IPS DF 19.7 (cell line): Measurements from ENCODE around the gene TMEM167B.
A peak's percentile ranks its signal among the peaks of the same experiment; 100 is the strongest.
"Not testable (repeated sequence)": the region's sequence is repeated elsewhere in the genome, so short reads cannot be mapped to it uniquely, and the experiment has no call there.

Experiments
- DNase-seq: peaks from one replicate; pipeline ENCODE4 v3.0.0-alpha.2; 2013; ENCODE audit warnings: low read depth, low spot score

Gene TMEM167B

GRCh38 chr1:109112652-109113285 lies 22.2 kb downstream of the TMEM167B start:
- DNase-seq = peak; percentile 64

GRCh38 chr1:109113590-109114341 lies 23.2 kb downstream of the TMEM167B start, which contains the start of gene ELAPOR1:
TSS of gene ELAPOR1 (plus strand) at chr1:109114115. CDS start at chr1:109114184, 69 bp downstream.
- no peak for DNase-seq

DNA sequence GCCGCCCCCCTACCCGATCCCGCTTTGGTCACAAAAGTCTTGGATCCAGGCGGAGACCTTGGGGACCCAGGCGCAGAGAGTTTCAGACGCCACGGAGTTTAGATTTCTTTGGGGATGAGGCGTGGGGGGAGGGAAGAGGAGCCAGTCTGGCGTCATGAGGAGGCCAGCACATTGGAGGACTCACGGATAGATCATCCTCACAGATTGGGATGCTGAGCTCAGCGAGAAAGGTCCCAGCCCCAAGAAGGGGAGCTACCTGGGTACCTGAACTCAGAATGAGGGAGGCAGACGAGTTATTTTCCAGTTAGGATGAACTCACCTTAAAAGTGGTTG lies 23.7 kb downstream of the TMEM167B start:
- no peak for DNase-seq

DNA sequence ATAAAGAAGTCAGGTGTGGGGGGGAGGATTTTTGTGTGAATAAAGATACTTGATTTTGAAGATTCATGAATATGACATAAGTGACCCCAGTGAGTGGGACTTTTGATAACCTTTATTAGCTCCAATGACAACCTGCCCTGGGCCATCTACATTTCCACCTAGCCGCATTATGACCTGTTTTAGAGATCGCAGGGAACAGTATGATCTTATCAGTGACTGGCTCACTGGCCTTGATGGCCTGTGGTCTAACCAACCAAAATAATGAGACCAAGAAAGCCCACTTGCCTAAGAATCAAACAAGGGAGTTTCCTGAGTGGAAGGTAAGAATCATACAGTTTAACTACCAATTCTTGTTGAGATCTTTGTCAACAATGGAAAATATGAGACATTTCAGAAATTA lies 25.1 kb downstream of the TMEM167B start:
- DNase-seq = no peak

DNA sequence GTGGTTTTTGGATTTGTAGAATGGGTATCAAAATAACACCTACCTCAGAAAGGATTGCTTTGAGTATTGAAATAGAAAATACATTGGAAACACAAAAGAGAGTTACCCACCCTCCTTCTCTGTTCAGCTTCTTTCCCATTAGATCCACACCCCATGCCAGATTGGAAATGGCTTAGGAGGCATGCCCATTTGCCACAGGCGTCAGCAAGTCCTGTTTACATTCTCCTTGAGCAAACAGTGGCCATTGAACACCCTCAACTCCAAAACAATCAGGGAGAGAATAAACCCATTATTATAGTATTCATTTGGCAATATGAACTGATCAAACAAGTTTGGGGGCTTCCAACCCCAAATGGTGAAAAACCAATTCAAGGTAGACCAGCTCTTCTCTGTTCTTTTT lies 25.7 kb downstream of the TMEM167B start:
- DNase-seq = no peak

GRCh38 chr1:109118089-109118488 lies 27.5 kb downstream of the TMEM167B start:
- no peak for DNase-seq

DNA sequence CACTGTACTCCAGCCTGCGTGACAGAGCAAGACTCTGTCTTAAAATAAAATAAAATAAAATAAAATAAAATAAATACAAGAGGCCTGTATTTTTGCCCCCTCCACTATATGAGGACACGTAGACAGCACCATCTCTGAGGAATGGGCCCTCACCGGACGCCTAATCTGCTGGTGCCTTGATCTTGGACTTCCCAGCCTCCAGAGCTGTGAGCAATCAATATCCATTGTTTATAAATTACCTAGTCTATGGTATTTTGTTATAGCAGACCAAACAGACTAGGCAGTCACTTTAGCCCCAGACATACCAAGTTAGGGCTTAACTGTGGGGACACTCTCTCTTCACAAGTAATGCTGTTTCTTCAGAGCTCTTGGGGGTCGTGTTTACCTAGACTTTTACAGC lies 29.8 kb downstream of the TMEM167B start:
- no peak for DNase-seq

DNA sequence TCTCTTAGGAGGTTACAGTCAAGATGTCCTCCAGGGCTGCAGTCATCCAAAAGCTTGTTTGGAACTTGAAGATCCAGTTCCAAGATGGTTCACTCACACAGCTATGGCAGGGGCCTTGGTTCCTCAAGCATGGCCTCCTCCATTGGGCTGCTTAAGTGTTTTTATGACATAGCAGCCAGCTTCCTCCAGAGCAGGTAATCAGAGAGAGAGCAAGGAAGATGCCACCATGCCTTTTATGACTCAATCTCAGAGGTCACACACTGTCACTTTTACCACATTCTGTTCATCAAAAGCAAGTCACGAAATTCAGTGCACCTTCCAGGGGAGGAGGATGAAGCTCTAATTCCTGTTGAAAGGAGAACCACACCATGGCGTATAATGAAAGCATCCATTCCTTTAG lies 40.5 kb downstream of the TMEM167B start:
- no peak for DNase-seq

- no peak for DNase-seq
These were observed 41.2 kb downstream of the TMEM167B start for GRCh38 chr1:109131800-109132199.

DNA sequence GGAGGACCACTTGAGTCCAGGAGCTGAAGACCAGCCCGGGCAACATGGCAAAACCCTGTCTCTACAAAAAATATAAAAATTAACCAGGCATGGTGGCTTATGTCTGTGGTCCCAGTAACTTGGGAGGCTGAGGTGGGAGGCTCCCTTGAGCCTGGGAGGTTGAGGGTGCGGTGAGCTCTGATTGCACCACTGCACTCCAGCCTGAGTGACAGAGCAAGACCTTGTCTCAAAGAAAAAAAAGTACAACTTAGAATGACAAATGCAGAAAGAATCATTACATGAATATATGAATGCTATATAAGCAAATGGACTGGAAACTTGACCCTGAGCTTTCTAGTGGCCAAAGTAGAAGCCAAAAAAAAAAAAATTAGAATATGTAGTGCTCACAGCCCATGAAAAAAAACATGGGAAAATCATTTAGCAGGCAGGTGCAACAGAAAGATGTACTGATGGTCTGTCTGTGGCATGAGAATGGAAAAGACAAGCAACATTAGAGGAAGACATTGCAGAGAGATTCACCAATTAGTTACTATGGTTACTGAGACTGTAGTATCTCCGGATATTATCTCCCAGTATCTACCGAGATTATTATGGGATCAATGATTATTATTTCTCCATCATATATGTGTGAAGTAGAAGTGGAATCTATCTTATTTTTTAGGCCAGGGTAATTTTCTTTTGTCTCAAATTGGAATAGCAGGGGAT lies 42.6 kb downstream of the TMEM167B start:
- no peak for DNase-seq

DNA sequence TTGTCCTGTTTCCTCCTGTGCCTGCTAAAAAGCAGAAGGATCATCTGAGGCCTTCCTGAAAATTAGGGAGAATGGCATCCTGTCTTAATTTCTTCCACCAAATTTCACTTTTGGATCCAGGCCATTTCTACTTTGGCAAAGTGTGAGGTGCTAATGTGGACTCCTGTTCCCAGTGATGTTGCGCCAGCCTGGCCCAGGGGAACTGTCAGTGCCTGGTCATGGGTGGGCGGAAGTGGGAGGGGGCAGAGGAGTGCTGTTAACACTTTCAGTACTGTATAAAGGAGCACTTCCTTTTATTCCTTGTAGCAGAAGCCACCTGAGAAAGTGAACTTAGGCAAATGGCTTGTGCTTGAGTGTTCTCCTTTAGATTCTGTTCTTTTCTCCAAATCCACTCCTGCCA lies 43.3 kb downstream of the TMEM167B start:
- no peak for DNase-seq

- DNase-seq = no peak
These were observed 43.9 kb downstream of the TMEM167B start for GRCh38 chr1:109134423-109134822.

GRCh38 chr1:109135940-109136339 lies 45.4 kb downstream of the TMEM167B start:
- no peak for DNase-seq

- no peak for DNase-seq
These were observed 46.2 kb downstream of the TMEM167B start for GRCh38 chr1:109136766-109137165.

- DNase-seq = no peak
These were observed 47.4 kb downstream of the TMEM167B start for GRCh38 chr1:109137958-109138357.

GRCh38 chr1:109138358-109138757 lies 47.8 kb downstream of the TMEM167B start:
- DNase-seq = no peak

DNA sequence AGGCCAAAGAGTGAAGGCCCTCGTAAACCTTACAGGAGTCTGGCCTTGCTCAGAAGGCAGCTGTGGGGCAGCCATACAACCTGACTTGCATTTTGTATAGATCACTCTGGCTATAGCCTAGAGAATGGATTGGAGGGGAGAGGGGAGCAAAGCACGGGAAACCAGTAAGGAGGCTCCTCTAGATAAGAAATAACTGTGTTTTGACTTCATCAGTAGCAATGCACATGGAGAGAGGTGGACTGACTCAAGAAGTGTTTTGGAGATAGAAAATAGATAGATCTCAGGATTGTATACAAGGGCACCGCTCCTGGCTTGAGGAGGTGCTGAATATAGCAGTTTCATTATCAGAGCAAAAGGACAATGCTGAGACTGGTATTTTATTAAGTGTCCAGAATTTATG lies 49.8 kb downstream of the TMEM167B start:
- DNase-seq = no peak

DNA sequence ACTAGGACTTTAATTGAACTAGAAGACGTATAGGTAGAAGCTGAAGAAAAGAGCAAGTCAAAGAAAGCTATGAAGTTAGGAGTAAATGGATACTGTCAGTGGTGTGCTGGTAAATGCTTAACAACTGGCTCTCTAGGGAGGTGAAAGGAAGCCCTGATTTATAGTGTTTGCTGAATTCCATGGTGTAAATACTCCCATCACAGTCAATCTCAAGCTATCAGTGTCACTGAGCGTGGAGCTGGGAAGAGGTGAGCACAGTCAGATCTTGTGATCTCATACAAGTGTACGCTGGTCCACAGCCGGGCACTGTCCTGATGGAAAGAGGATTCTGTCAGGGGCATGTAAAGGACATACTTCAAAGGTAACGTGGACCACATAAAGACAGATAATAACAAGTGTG lies 51.7 kb downstream of the TMEM167B start:
- DNase-seq = no peak

DNA sequence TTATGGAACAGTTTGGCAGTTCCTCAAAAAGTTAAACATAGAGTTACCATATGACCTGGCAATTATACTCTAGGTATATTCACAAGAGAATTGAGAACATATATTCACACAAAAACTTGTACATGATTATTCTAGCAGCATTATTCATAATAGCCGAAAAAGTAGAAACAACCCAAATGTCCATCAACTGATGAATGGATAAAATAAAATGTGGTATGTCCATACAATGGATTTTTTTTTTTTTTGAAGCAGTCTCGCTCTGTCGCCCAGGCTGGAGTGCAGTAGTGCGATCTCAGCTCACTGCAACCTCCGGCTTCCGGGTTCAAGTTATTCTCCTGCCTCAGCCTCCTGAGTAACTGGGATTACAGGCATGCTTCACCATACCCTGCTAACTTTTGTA lies 52.2 kb downstream of the TMEM167B start:
- not testable (repeated sequence) for DNase-seq
